ENCODE measurements around the gene GYPB. TPM values are rescaled to one million over a fixed set of nuclear protein-coding genes. Genes with fewer than 3 reads are reported as not detected.
A peak's percentile ranks its signal among the peaks of the same experiment; 100 is the strongest.
"Not testable (repeated sequence)": the region's sequence is repeated elsewhere in the genome, so short reads cannot be mapped to it uniquely, and the experiment has no call there.

Gene GYPB
- total and polyA plus RNA-seq, 9 of the 15 experiments (the other 6 are each of a cell fraction or from before 2014, with no cell fraction given): 16.9 to 205 (median 65.8) TPM

DNA sequence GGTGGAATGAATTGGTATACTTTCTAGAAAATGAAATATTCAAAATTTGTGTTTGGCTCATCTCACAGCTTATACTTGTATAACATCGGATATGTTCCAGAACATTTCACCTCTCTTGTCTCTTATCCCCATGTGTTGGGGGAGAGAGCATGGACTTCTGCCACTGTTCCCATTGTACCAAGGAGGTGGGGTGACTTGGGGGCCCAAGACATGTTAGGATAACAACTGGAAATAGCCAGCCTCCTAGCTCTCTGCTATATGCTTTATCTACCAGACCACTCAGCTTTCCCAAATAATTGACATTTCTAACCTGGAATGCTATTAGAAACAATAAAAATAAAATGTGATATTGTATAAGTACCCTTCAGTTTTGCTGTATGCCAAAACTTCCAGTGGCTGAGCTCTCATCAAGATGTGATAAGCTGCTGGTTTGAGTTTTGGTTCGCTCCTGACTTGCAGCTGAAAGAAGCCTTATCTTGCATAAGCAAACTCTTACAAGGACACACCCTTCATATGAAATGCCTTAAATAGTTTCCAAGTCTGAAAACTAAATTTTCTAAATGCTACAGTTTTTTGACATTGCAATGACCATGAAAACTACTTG is 12.9 kb downstream of the GYPB start (continued):
- TF ChIP-seq ZBTB2 (IDR thresholded peaks at IDR 0.05) (peak; percentile 60; the same call in 1 of the 2 replicates), LCOR (CRISPR knock-in tag; IDR thresholded peaks at IDR 0.05) (peak; percentile 62; the same call in 1 of the 2 replicates), SMARCA4 (IDR thresholded peaks at IDR 0.05) (peak; percentile 93), SMAD4 (CRISPR knock-in tag; conservative IDR thresholded peaks at IDR 0.05) (0 out of 2 replicates have a peak, but pooled peaks have one; percentile 36), SOX6 (IDR thresholded peaks at IDR 0.05) (peak; percentile 76; the same call in 1 of the 2 replicates), DACH1 (IDR thresholded peaks at IDR 0.05; ENCODE audit: partially characterized antibody) (peak; percentile 74), MTA2 (IDR thresholded peaks at IDR 0.05; ENCODE audit: low read depth) (peak; percentile 66), JUND (tag; IDR thresholded peaks at IDR 0.05; ENCODE audit: borderline replicate concordance, low read depth, low read length) (peak; percentile 13; the same call in 1 of the 3 replicates), GATA2 (CRISPR knock-in tag; IDR thresholded peaks at IDR 0.05) (peak; percentile 59), FOXM1 (IDR thresholded peaks at IDR 0.05; ENCODE audit: low read depth) (peak; percentile 63), ATF7 (IDR thresholded peaks at IDR 0.05) (0 out of 2 replicates have a peak, but pooled peaks have one; percentile 21), HDAC1 (IDR thresholded peaks at IDR 0.05) (peak in 1 of 2 experiments; percentile 33; a peak in 1 of 4 replicates), EP300 (IDR thresholded peaks at IDR 0.05; ENCODE audit: low read length) (peak; percentile 44; the same call in 1 of the 2 replicates), SMARCC2 (IDR thresholded peaks at IDR 0.05; ENCODE audit: low read depth) (peak; percentile 84), TCF3 (CRISPR knock-in tag; IDR thresholded peaks at IDR 0.05) (peak; percentile 72), KLF16 (IDR thresholded peaks at IDR 0.05) (0 out of 2 replicates have a peak, but pooled peaks have one; percentile 32), MTA3 (IDR thresholded peaks at IDR 0.05; ENCODE audit: borderline replicate concordance) (peak; percentile 59; the same call in 1 of the 2 replicates), CBFA2T3 (IDR thresholded peaks at IDR 0.05) (peak; percentile 88), HDAC2 (IDR thresholded peaks at IDR 0.05) (0 out of 2 replicates have a peak, but pooled peaks have one; percentile 58), HMBOX1 (IDR thresholded peaks at IDR 0.05) (peak; percentile 46; the same call in 1 of the 2 replicates), MAZ (CRISPR knock-in tag; conservative IDR thresholded peaks at IDR 0.05 in 1 of 2, IDR thresholded peaks at IDR 0.05 in 1 of 2) (peak in 1 of 2 experiments; percentile 20; a peak in 1 of 4 replicates), PRDM10 (IDR thresholded peaks at IDR 0.05; ENCODE audit: partially characterized antibody) (peak; percentile 82), TRIM24 (IDR thresholded peaks at IDR 0.05) (peak in 1 of 2 experiments; percentile 70; a peak in 3 of 4 replicates), GATAD2A (IDR thresholded peaks at IDR 0.05) (peak; percentile 84)
- TF ChIP-seq JUND (IDR thresholded peaks at IDR 0.05; ENCODE audit: borderline replicate concordance, low read depth, low read length); FOXM1 (CRISPR knock-in tag; IDR thresholded peaks at IDR 0.05; ENCODE audit: low read depth): not testable (repeated sequence)
